ENCODE measurements around the gene EP400.
"Not testable (repeated sequence)": the region's sequence is repeated elsewhere in the genome, so short reads cannot be mapped to it uniquely, and the experiment has no call there.

EP400 gene

GRCh38 chr12:132079695-132080094, 130.0 kb downstream of the EP400 start:
- ChIA-PET POLR2A (no interaction called here), CTCF (no interaction called here)
- DNase-seq (ENCODE audit: extremely low spot score): no peak
- TF ChIP-seq SUZ12 (IDR thresholded peaks at IDR 0.05): no peak
- no peak for TF ChIP-seq FOXM1 (IDR thresholded peaks at IDR 0.05; ENCODE audit: borderline replicate concordance)
- no peak for TF ChIP-seq CTBP1 (IDR thresholded peaks at IDR 0.05; ENCODE audit: borderline replicate concordance)
- TF ChIP-seq TARDBP (IDR thresholded peaks at IDR 0.05): no peak
- TF ChIP-seq SP1 (IDR thresholded peaks at IDR 0.05): no peak
- no peak for TF ChIP-seq FOXK2 (IDR thresholded peaks at IDR 0.05)
- no peak for TF ChIP-seq ARNT (IDR thresholded peaks at IDR 0.05)
- no peak for TF ChIP-seq ZNF384 (IDR thresholded peaks at IDR 0.05)

GRCh38 chr12:132080515-132080914, 130.8 kb downstream of the EP400 start:
- POLR2A ChIA-PET; DNase-seq (ENCODE audit: extremely low spot score); CTCF ChIA-PET: not testable (repeated sequence)

- no peak for DNase-seq (ENCODE audit: extremely low spot score)
- CTCF ChIA-PET: no interaction called here
- POLR2A ChIA-PET: interaction anchor here (0.6 kb wide), 1 partner anchor 15 kb away, joined by 3 read pairs; no protein-coding TSS in a partner anchor
- TF ChIP-seq HDGF (IDR thresholded peaks at IDR 0.05; ENCODE audit: borderline replicate concordance) (no peak), FOXM1 (IDR thresholded peaks at IDR 0.05; ENCODE audit: borderline replicate concordance) (no peak), ZNF384 (IDR thresholded peaks at IDR 0.05) (no peak)
Measured at GRCh38 chr12:132081423-132081822, 131.7 kb downstream of the EP400 start.

GRCh38 chr12:132083614-132083940, 133.8 kb downstream of the EP400 start:
- ChIA-PET CTCF (no interaction called here), POLR2A (no interaction called here)
- DNase-seq (ENCODE audit: extremely low spot score): peak; percentile 23
- no peak for TF ChIP-seq SUZ12 (IDR thresholded peaks at IDR 0.05)
- no peak for TF ChIP-seq BHLHE40 (IDR thresholded peaks at IDR 0.05; ENCODE audit: borderline replicate concordance)
- TF ChIP-seq ELF4 (IDR thresholded peaks at IDR 0.05): no peak
- no peak for TF ChIP-seq ZNF384 (IDR thresholded peaks at IDR 0.05)
- no peak for TF ChIP-seq FOXM1 (IDR thresholded peaks at IDR 0.05; ENCODE audit: borderline replicate concordance)
- no peak for TF ChIP-seq TARDBP (IDR thresholded peaks at IDR 0.05)
- TF ChIP-seq LEF1 (IDR thresholded peaks at IDR 0.05; ENCODE audit: borderline replicate concordance): no peak
- no peak for TF ChIP-seq PKNOX1 (IDR thresholded peaks at IDR 0.05)
- no peak for TF ChIP-seq FOXK2 (IDR thresholded peaks at IDR 0.05)
- no peak for TF ChIP-seq NFRKB (IDR thresholded peaks at IDR 0.05)
- no peak for TF ChIP-seq CTBP1 (IDR thresholded peaks at IDR 0.05; ENCODE audit: borderline replicate concordance)

- no peak for TF ChIP-seq ZNF384 (IDR thresholded peaks at IDR 0.05)
- TF ChIP-seq PKNOX1 (IDR thresholded peaks at IDR 0.05): peak; percentile 83
- TF ChIP-seq L3MBTL2 (conservative IDR thresholded peaks at IDR 0.05): peak; percentile 90
- peak; percentile 100 for DNase-seq (ENCODE audit: extremely low spot score)
- CTCF ChIA-PET: no interaction called here
- POLR2A ChIA-PET: no interaction called here
Measured at GRCh38 chr12:132083941-132084620, 134.3 kb downstream of the EP400 start.

GRCh38 chr12:132084621-132085290, 135.0 kb downstream of the EP400 start:
- TF ChIP-seq LEF1 (IDR thresholded peaks at IDR 0.05; ENCODE audit: borderline replicate concordance) (no peak), TARDBP (IDR thresholded peaks at IDR 0.05) (no peak), L3MBTL2 (conservative IDR thresholded peaks at IDR 0.05) (peak; percentile 34; the same call in 1 of the 2 replicates), ELF4 (IDR thresholded peaks at IDR 0.05) (no peak), FOXK2 (IDR thresholded peaks at IDR 0.05) (no peak)
- POLR2A ChIA-PET: no interaction called here
- peak; percentile 74 for DNase-seq (ENCODE audit: extremely low spot score)
- CTCF ChIA-PET: interaction anchor here (0.6 kb wide), 1 partner anchor 56 kb away, joined by 3 read pairs; no protein-coding TSS in a partner anchor

- no peak for DNase-seq (ENCODE audit: extremely low spot score)
- CTCF ChIA-PET: interaction anchor here (0.6 kb wide), 1 partner anchor 56 kb away, joined by 3 read pairs; no protein-coding TSS in a partner anchor
- POLR2A ChIA-PET: no interaction called here
- no peak for TF ChIP-seq SP1 (IDR thresholded peaks at IDR 0.05)
- TF ChIP-seq ZNF384 (IDR thresholded peaks at IDR 0.05): no peak
- TF ChIP-seq ARNT (IDR thresholded peaks at IDR 0.05): no peak
- TF ChIP-seq ELF4 (IDR thresholded peaks at IDR 0.05): no peak
- no peak for TF ChIP-seq LEF1 (IDR thresholded peaks at IDR 0.05; ENCODE audit: borderline replicate concordance)
- no peak for TF ChIP-seq L3MBTL2 (conservative IDR thresholded peaks at IDR 0.05)
- TF ChIP-seq FOXM1 (IDR thresholded peaks at IDR 0.05; ENCODE audit: borderline replicate concordance): no peak
Measured at GRCh38 chr12:132085291-132085635, 135.5 kb downstream of the EP400 start.

GRCh38 chr12:132089407-132089910, 139.7 kb downstream of the EP400 start:
- TF ChIP-seq SP1 (IDR thresholded peaks at IDR 0.05) (no peak), FOXM1 (IDR thresholded peaks at IDR 0.05; ENCODE audit: borderline replicate concordance) (no peak), ELF4 (IDR thresholded peaks at IDR 0.05) (no peak), BHLHE40 (IDR thresholded peaks at IDR 0.05; ENCODE audit: borderline replicate concordance) (no peak), SUZ12 (IDR thresholded peaks at IDR 0.05) (no peak), NFRKB (IDR thresholded peaks at IDR 0.05) (no peak), CTBP1 (IDR thresholded peaks at IDR 0.05; ENCODE audit: borderline replicate concordance) (no peak), L3MBTL2 (conservative IDR thresholded peaks at IDR 0.05) (no peak), LEF1 (IDR thresholded peaks at IDR 0.05; ENCODE audit: borderline replicate concordance) (no peak), FOXA1 (IDR thresholded peaks at IDR 0.05) (no peak), HDGF (IDR thresholded peaks at IDR 0.05; ENCODE audit: borderline replicate concordance) (no peak), FOXK2 (IDR thresholded peaks at IDR 0.05) (no peak), ARNT (IDR thresholded peaks at IDR 0.05) (no peak), TARDBP (IDR thresholded peaks at IDR 0.05) (no peak), PKNOX1 (IDR thresholded peaks at IDR 0.05) (no peak), ZNF384 (IDR thresholded peaks at IDR 0.05) (no peak)
- ChIA-PET CTCF (no interaction called here), POLR2A (no interaction called here)
- no peak for DNase-seq (ENCODE audit: extremely low spot score)
